Activated CD4-positive, alpha-beta T cell treated with anti-CD3 and anti-CD28 coated beads for 1 hour (primary cell): ENCODE measurements around the gene VPS37B.
"Not testable (repeated sequence)": the region's sequence is repeated elsewhere in the genome, so short reads cannot be mapped to it uniquely, and the experiment has no call there.

Experiments
- DNase-seq: peaks from one replicate; pipeline ENCODE4 v3.0.0-alpha.2; 2020

VPS37B gene

DNA sequence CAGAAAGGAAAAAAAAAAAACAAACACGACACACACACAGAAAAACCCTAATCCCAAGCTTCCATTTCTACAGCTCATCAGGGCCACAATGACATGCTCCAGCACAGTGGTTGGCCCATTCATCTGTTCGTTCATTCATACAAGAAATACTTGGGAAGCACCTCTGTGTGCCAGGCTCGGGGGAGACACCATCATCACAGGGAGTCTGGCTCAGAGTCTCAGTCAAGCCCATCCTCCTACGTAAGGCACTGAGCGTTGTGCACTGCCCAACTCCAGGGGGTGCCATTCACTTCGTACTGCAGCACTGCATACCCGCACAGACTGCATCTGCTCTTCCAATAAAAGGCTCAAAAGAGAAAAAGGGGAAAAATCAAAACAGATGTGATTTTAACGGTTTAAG, 15.3 kb downstream of the VPS37B start:
- no peak for DNase-seq

DNA sequence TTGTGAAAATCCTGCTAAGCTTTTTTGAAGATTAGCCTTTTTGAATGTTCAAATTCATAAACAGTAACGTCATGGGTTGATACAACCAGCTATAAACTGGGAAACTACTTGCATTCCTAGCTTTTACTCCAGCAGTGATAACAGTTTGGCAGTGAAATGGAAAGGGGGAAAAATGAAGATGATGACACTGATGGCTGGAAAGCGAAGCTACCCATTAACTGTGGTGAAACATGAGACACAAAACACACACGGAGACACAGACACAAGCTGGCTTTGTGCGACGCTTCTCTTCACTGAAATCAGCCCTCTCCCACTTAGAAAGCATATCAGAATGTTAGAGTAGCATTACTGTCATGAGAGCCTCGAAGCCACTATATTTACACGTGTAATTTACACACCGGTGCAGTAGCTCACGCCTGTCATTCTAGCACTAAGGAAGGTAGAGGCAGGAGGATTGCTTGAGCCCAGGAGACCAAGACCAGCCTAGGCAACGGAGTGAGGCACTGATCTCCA, 15.7 kb downstream of the VPS37B start:
- no peak for DNase-seq

GRCh38 chr12:122878780-122879612, 16.9 kb downstream of the VPS37B start:
- no peak for DNase-seq

DNA sequence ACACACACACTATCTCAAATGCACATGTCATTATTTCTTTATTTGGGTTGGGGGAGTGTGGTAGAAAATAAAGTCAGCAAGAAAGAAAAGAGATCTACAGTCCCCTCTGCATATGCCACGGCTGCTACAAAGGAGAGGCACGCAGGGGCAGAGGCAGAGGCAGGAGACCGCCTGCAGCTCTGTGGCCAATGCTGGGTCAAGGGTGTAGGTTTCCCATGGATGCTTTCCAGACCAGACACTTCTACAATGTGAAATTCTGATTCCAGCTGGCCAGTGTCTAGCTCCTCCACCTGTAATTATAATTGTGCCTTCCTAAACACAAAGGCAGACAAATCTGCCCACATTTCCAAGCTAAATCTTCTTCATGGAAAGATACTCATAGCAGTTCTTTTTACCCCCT, 19.2 kb downstream of the VPS37B start:
- no peak for DNase-seq

GRCh38 chr12:122876281-122876680, 19.6 kb downstream of the VPS37B start:
- not testable (repeated sequence) for DNase-seq

DNA sequence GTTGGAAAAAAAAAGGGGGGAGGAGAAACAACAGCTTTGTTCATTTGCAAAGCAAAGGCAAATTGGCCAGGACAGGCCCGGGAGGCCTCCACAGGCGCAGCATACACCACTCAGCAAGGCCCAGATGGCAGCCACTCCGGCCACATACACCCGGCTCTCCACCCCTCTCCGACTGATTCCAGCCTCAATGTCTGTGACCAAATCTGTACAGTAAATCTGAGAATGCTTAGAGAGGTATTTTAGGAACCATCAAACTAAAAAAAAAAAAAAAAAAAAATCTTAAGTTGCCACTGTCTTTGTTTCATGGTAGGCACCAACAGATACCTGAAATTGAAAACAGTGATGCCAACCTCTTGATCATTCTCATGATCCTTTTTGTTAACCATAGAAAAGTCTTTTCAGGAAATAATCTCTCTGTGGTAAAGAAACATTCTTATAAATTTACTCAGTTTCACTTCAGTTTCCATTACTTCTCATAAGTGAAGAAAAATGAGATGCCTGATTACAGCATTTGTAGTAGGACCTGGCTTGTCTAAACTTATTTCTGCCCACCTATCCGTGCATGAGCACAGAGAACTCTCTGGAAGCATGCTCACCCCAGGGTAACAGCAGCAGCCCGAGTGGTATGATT, 20.2 kb downstream of the VPS37B start:
- no peak for DNase-seq

DNA sequence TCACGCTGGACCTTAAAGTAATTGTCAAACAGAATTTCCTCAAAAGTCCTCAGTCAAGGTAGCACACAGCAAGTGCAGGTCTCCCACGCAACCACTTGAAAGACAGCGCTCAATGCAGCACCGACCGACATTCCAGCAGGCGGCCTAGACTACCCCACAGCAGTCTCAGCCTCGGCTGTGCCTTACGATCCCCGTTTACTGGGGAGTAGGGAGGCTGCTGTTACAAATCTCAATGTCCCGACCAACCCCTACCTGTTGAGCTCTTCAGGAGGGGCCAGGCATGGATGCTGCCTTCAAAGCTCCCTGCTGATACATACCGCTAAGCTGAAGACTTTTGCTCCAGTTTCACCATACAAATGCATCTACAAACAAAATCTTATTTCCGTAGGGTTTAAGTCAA, 21.8 kb downstream of the VPS37B start:
- DNase-seq: peak; percentile 40

DNA sequence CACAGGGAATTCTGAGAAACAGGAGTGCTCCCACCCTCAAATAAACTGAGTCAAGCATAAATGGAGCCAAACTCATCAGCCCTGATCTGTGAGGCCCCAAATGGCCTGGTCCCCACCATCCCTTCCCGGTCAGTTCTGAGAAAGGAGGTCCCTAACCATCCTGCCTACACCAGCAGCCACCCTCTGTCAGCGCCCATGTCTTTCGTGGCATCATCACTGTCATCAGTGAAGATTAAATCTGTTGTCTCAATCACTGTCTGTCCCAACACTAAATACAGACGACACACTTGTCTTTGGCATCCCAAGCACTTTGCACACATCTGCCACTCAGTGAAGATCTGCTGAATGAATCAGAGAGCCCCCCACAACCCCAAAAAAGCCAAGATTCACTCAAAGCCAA, 22.4 kb downstream of the VPS37B start:
- DNase-seq: no peak

DNA sequence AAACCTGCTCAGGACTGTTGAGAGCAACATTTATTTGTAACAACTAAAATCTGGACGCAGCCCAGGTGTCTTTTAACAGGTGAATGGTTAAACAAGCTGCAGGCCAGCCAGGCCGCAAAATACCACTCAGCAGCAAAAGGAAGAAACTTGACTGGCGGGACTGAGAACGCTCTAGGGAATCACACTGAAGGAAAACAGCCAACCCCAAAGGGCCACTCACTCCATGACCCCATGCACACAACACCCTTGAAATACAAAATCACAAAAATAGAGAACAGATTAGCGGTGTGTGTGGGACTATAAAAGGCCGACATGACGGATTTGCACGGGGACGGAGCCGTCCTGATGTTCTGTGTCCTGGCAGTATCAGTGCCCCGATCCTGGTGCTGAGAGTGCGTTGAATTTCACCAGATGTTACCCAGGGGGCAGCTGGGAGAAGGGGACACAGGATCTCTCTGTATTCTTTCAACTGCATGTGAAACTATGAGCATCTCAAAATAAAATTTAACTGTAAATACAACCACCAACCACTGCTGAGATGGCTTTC, 23.0 kb downstream of the VPS37B start:
- no peak for DNase-seq

- no peak for DNase-seq
Measured at GRCh38 chr12:122871851-122872780, 23.8 kb downstream of the VPS37B start.

DNA sequence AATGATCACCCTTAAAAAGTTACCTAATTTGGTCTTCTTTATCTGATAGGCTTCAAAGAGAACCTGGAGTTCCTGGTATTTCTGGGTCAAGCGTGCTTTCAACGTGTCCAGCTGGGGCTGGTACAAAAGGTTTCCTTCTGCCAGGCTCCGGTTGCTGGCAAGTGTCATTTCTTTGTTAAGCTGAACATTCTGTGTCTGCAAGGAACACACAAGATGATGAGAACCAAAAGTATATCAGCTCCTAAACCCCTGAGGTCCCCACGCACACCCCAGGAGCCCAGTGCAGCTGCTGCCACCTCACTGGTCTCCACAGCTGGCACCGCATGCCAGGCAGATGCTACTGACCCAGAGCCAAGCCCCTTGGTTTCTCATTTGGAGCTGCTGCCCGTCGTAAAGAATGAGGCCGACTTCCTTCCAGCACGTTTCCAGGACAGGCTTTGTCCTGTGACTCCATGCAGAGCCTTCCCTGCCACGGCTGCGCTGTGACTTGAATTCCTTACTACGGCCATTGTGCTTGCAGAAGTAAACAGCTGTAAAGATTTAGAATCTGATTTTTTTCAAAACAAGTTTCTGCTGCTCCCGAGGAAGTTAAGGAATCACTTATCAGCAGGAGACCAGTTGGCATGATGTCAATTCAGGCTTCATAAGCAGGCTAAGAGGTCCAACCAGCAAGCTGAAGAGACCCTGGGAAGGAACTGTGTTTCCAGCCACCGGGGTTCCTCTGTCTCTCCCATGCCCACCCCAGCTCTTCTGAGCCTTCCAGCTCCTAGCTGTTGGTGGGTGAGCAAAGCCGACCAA, 24.9 kb downstream of the VPS37B start:
- DNase-seq: no peak

GRCh38 chr12:122870163-122870842, 25.6 kb downstream of the VPS37B start:
- DNase-seq: no peak

DNA sequence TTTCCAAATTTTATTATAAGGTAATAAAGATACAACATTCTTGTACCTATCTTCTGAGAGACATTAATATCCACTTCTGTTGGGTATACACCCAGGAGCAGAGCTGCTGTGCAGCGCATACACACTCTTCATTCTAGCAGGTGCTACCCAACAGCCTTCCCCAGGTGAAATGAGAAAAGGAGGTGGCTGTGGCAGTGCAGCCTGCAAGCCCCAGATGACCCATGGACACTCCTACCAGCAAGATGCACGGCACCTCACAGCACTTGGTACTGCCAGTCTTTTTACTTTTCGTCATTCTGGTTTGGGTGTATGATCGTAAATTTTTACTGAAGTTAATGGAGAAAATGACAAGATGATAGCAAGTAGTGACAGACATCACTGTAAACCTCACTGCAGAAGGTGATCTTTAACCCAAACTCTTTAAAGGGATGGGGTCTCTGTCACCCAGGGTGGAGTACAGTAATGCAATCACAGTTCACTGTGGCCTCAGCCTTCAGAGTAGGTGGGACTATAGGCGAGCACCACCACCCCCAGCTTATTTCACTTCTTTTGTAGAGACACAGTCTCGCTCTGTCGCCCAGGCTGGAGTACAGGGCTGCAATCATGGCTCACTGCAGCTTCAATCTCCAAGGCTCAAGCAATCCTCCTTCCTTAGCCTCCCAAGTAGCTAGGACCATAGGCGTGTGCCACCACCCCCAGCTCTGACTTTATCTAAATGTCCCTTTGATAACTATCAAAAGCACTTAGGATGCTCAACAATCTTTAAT, 26.5 kb downstream of the VPS37B start:
- DNase-seq: no peak

DNA sequence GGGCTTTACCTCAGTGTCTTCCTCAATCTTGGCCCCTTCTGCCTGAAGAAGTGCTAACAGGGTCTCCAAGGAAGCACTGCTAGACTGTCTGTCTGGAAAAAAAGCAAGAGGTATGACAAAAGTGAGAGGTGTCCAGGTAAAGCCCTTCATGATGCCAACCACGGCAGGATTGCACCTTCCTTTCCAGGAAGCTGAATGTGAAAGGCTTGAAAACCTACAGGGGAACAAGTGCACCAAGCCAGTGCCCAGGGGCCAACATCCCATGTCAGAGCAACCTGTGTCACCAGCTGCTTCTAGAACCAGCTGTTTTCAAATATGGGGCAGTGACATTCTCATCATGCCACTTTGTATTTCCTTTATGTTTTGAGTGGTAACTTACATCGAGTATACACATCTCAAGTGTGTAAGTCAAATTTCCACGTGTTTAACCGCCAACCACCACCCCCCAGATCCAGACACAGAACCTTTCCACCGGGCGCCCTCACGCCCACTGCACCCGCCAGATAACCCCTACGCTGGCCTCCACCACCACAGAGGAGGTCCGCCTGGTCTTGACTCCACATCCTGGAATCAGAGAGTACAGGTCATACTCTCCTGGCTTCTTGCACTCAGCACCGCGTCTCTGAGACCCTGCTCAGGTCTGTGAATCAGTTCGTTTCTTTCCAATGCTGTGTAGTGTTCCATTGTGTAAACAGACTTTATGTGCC, 27.3 kb downstream of the VPS37B start:
- DNase-seq: no peak

- no peak for DNase-seq
Measured at GRCh38 chr12:122867691-122868461, 28.0 kb downstream of the VPS37B start.

DNA sequence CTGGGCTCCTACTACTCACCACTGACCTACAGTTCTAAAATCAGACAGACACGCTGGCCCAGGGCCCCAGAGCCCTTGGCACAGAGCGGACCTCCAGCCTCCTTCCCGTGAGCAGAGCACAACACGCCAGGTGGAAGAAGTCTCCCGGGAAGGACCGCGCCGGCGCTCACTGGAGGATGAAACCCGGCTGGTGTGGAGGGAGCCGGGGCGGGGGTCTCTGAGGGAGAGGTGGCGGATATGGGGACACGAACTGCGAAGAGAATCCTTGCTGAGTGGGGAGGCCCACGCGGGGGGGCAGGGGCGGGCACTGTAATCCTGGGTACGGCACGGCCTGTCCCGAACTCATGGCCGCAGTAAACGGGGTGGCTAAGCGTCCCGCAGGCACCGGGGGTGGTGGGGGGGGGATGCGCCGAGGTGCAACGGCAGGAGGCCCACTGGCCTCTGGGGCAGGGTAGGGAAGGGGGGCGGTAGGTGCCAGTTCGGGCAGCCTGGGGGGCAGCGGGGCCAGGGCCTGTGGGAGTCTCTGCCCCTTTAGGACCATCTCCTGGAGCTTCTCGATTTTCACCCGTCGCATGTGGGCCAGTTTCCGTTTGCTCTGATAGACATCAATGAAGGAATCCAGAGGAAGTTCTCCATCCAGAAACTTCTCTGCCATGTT, 28.8 kb downstream of the VPS37B start:
- DNase-seq: no peak

DNA sequence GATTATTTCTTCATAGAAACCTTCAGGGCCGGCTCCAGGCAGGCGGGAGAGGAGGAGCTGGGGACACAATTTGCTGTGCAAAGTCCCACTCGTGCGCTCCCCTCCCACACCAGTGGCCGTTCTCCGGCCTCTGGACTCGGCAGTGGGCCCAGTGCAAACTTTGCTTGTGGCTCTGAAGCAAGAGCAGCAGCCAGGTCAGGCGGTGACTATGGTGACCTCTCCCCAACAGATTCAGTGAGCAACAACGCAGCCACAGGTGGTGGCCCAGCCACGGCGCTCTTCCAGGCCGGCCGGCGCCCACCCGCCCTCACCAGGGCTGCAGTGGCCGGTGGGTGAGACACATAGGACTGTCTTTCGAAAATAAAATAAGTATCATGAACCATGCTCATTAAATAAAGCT, 29.5 kb downstream of the VPS37B start:
- DNase-seq: no peak
